H1 (cell line): ENCODE data around the gene CMSS1. TPM values are rescaled to one million over a fixed set of nuclear protein-coding genes. Genes with fewer than 3 reads are reported as not detected.

Experiments
- CTCF ChIA-PET: fragments of 300-600 bp; sonication (Branson Sonifier 250); formaldehyde crosslinking; loops from one replicate; lab custom pipeline; 2021; ENCODE audit not compliant: partially characterized antibody; lab: Charles Lee
- POLR2A ChIA-PET: fragments of 300-600 bp; sonication (Branson Sonifier 250); formaldehyde crosslinking; loops from one replicate; lab custom pipeline; 2021; ENCODE audit warnings: inconsistent platforms; ENCODE audit not compliant: partially characterized antibody; lab: Charles Lee
- DNase-seq, 2 experiments: peaks; one replicate each; pipeline versions ENCODE4 v3.0.0 to v3.0.0-alpha.2; 2010 to 2022; ENCODE audit warnings: low spot score in 2 of 2, low read depth in 1 of 2, mixed read lengths in 1 of 2
- FAIRE-seq: peaks from 2 replicates; lab custom pipeline; 2011; peaks lifted over from hg19 to GRCh38; lab: Jason Lieb, UNC
- H2AFZ ChIP-seq: 2 replicates; pipeline ENCODE4 v1.8.1; 2012; ENCODE audit warnings: low read length, inconsistent platforms
- H2AK5ac ChIP-seq: 2 replicates; pipeline ENCODE4 v1.6.1; 2013; ENCODE audit warnings: low read depth, low read length
- H2BK120ac ChIP-seq: replicated peaks from 2 replicates; pipeline ENCODE3; 2013; ENCODE audit warnings: low read depth, low read length, inconsistent platforms
- H2BK12ac ChIP-seq: 2 replicates; pipeline ENCODE4 v1.6.1; 2013; ENCODE audit warnings: low read depth, low read length
- H2BK15ac ChIP-seq: 2 replicates; pipeline ENCODE4 v1.6.1; 2013; ENCODE audit warnings: low read length
- H2BK20ac ChIP-seq: 2 replicates; pipeline ENCODE4 v1.6.1; 2013; ENCODE audit warnings: low read length
- H2BK5ac ChIP-seq: 2 replicates; pipeline ENCODE4 v1.6.1; 2013; ENCODE audit warnings: low read depth, low read length
- H3K14ac ChIP-seq: 2 replicates; pipeline ENCODE4 v1.6.1; 2013; ENCODE audit warnings: inconsistent platforms; ENCODE audit not compliant: insufficient read length
- H3K18ac ChIP-seq: 2 replicates; pipeline ENCODE4 v1.6.1; 2013; ENCODE audit warnings: low read length; ENCODE audit errors: extremely low read depth
- H3K23ac ChIP-seq: 2 replicates; pipeline ENCODE4 v1.6.1; 2013; ENCODE audit warnings: inconsistent platforms; ENCODE audit not compliant: insufficient read length
- H3K23me2 ChIP-seq: 2 replicates; pipeline ENCODE4 v1.6.1; 2013; ENCODE audit warnings: low read depth, low read length
- H3K27ac ChIP-seq: 2 replicates; pipeline ENCODE4 v1.6.1; 2011; ENCODE audit warnings: low read depth, low read length, inconsistent platforms
- H3K27me3 ChIP-seq, 4 experiments: replicated peaks in 1 of 4; 1 replicate in 1 of 4; 2 replicates in 3 of 4; pipeline versions ENCODE4 v1.6.1 to v1.8.1; 2011 to 2013; ENCODE audit warnings: low read length in 3 of 4, mild to moderate bottlenecking in 3 of 4, inconsistent platforms in 2 of 4, mixed read lengths in 2 of 4, moderate library complexity in 1 of 4; ENCODE audit not compliant: control insufficient read depth in 3 of 4, insufficient read depth in 3 of 4; ENCODE audit errors: extremely low read depth in 1 of 4
- H3K36me3 ChIP-seq, 4 experiments: 2 replicates each; pipeline versions ENCODE4 v1.6.1 to v1.8.1; 2011 to 2013; ENCODE audit warnings: mild to moderate bottlenecking in 4 of 4, low read length in 3 of 4, moderate library complexity in 2 of 4, control low read depth in 1 of 4, inconsistent platforms in 1 of 4; ENCODE audit not compliant: insufficient read depth in 4 of 4, control insufficient read depth in 2 of 4
- H3K4ac ChIP-seq: replicated peaks from 2 replicates; pipeline ENCODE3; 2013; ENCODE audit warnings: low read length, low read depth, mixed read lengths, inconsistent platforms; ENCODE audit not compliant: insufficient read length
- H3K4me1 ChIP-seq, 4 experiments: replicated peaks in 1 of 4; 1 replicate in 1 of 4; 2 replicates in 3 of 4; pipeline versions ENCODE4 v1.6.1 to v1.8.1; 2011 to 2013; ENCODE audit warnings: low read length in 3 of 4, inconsistent platforms in 2 of 4, mixed read lengths in 1 of 4; ENCODE audit not compliant: insufficient read depth in 4 of 4, control insufficient read depth in 3 of 4
- H3K4me2 ChIP-seq, 2 experiments: 2 replicates each; pipeline versions ENCODE4 v1.6.1 to v1.8.1; 2011 to 2013; ENCODE audit warnings: low read depth in 2 of 2, low read length in 2 of 2, control low read depth in 1 of 2, inconsistent platforms in 1 of 2, mild to moderate bottlenecking in 1 of 2; ENCODE audit not compliant: insufficient read depth in 1 of 2
- H3K4me3 ChIP-seq, 4 experiments: fragments of 200-600, 300-600 bp in 1 of 4; sonication (generic), shearing (Covaris generic), sonication (Bioruptor Twin) in 1 of 4; 2 replicates each; pipeline versions ENCODE4 v1.5.1 to v1.8.1; 2011 to 2016; ENCODE audit warnings: low read length in 4 of 4, low read depth in 3 of 4, control low read depth in 2 of 4, inconsistent platforms in 2 of 4, mild to moderate bottlenecking in 2 of 4, mixed read lengths in 1 of 4, moderate library complexity in 1 of 4; ENCODE audit not compliant: insufficient read depth in 2 of 4; ENCODE audit errors: extremely low read depth in 1 of 4
- H3K56ac ChIP-seq: replicated peaks from 2 replicates; pipeline ENCODE3; 2013; ENCODE audit warnings: low read depth, mild to moderate bottlenecking, mixed read lengths, low read length, inconsistent platforms; ENCODE audit not compliant: insufficient read length
- H3K79me1 ChIP-seq: 2 replicates; pipeline ENCODE4 v1.6.1; 2013; ENCODE audit warnings: low read depth, low read length, control low read depth
- H3K79me2 ChIP-seq, 2 experiments: 2 replicates each; pipeline versions ENCODE4 v1.6.1 to v1.8.1; 2012 to 2013; ENCODE audit warnings: low read length in 2 of 2, mild to moderate bottlenecking in 2 of 2, inconsistent platforms in 1 of 2; ENCODE audit not compliant: insufficient read depth in 2 of 2, control insufficient read depth in 1 of 2
- H3K9ac ChIP-seq, 4 experiments: replicated peaks in 1 of 4; 1 replicate in 1 of 4; 2 replicates in 3 of 4; pipeline versions ENCODE4 v1.6.1 to v1.8.1; 2011 to 2013; ENCODE audit warnings: low read depth in 3 of 4, low read length in 3 of 4, control low read depth in 2 of 4, mild to moderate bottlenecking in 2 of 4, moderate library complexity in 2 of 4, inconsistent platforms in 1 of 4; ENCODE audit errors: extremely low read depth in 1 of 4
- H3K9me3 ChIP-seq, 2 experiments: 2 replicates each; pipeline versions ENCODE4 v1.6.1 to v1.8.1; 2012 to 2013; ENCODE audit warnings: mild to moderate bottlenecking in 2 of 2, moderate library complexity in 2 of 2, control low read depth in 1 of 2, inconsistent platforms in 1 of 2, low read depth in 1 of 2, low read length in 1 of 2, mixed read lengths in 1 of 2; ENCODE audit not compliant: insufficient read depth in 2 of 2
- H4K20me1 ChIP-seq, 2 experiments: replicated peaks in 1 of 2; 2 replicates each; pipeline versions ENCODE3 to v1.8.1; 2011 to 2013; ENCODE audit warnings: inconsistent platforms in 2 of 2, low read length in 2 of 2, mild to moderate bottlenecking in 1 of 2; ENCODE audit not compliant: insufficient read depth in 2 of 2, control insufficient read depth in 1 of 2
- H4K5ac ChIP-seq: 2 replicates; pipeline ENCODE4 v1.6.1; 2013; ENCODE audit warnings: low read length, low read depth, mixed read lengths, inconsistent platforms; ENCODE audit not compliant: insufficient read length
- H4K8ac ChIP-seq: 2 replicates; pipeline ENCODE4 v1.8.0; 2013; ENCODE audit warnings: mild to moderate bottlenecking, moderate library complexity, low read length, inconsistent platforms; ENCODE audit not compliant: insufficient read depth; ENCODE audit errors: extremely low read depth
- H4K91ac ChIP-seq: replicated peaks from 2 replicates; pipeline ENCODE3; 2013; ENCODE audit warnings: low read length, mixed read lengths, inconsistent platforms; ENCODE audit not compliant: insufficient read length
- BCL11A ChIP-seq, 2 experiments: IDR thresholded peaks; one replicate each; pipeline ENCODE4 v1.6.1; 2011; ENCODE audit warnings: low read depth in 2 of 2, low read length in 2 of 2, mild to moderate bottlenecking in 2 of 2
- CBX5 ChIP-seq: fragments of 300-800, 300-1000 bp; sonication (generic); IDR thresholded peaks from 2 replicates; pipeline ENCODE4 v1.7.1; 2016; ENCODE audit warnings: antibody characterized with exemption, low read length, low read depth
- JUN ChIP-seq: IDR thresholded peaks from 2 replicates; pipeline ENCODE4 v1.6.1; 2011; ENCODE audit warnings: low read depth, mild to moderate bottlenecking, improper control_type of control experiment, low read length
- KDM1A ChIP-seq: fragments of 200-600, 300-600 bp; sonication (generic); IDR thresholded peaks from 2 replicates; pipeline ENCODE4 v1.7.1; 2016; ENCODE audit warnings: mild to moderate bottlenecking, low read length, borderline replicate concordance
- KDM4A ChIP-seq: IDR thresholded peaks from one replicate; pipeline ENCODE4 v1.7.1; 2012; ENCODE audit warnings: low read depth, mild to moderate bottlenecking, moderate library complexity, low read length, inconsistent platforms; ENCODE audit not compliant: severe bottlenecking
- NRF1 ChIP-seq: IDR thresholded peaks from 2 replicates; pipeline ENCODE4 v1.6.1; 2011; ENCODE audit warnings: mild to moderate bottlenecking, low read depth, low read length, improper control_type of control experiment
- RBBP5 ChIP-seq: IDR thresholded peaks from 2 replicates; pipeline ENCODE4 v1.7.1; 2012; ENCODE audit warnings: low read depth, mild to moderate bottlenecking, inconsistent platforms, low read length, moderate library complexity, borderline replicate concordance
- SP4 ChIP-seq: IDR thresholded peaks from 2 replicates; pipeline ENCODE4 v1.6.1; 2012; ENCODE audit warnings: low read length, inconsistent platforms
- polyA plus RNA-seq, 7 experiments: library from polyadenylated mRNA; depleted of rRNA in 3 of 7; stranded (reverse) in 5 of 7; unstranded in 2 of 7; fragments of >200 nt in 5 of 7; fragments of 200-250 nt in 2 of 7; gene quantifications; 1 replicate in 5 of 7; 2 replicates in 1 of 7; 4 replicates in 1 of 7; pipeline versions ENCODE4 v1.2.1 to v1.2.3, GENCODE V29; 2011 to 2013; ENCODE audit warnings: missing spikeins in 2 of 7, mixed read lengths in 2 of 7
- total RNA-seq: library from RNA; stranded (reverse); fragmentation: NEBNext Ultra II Directional; extraction: Animal tissue kit (Norgen Biotek cat#: 25700); gene quantifications from 2 replicates; pipeline ENCODE4 v1.2.1, GENCODE V29; 2021
- TF ChIP-seq, protein P1 (sequence below): IDR thresholded peaks from 2 replicates; pipeline ENCODE4 v1.6.1; 2011; ENCODE audit warnings: low read depth, mild to moderate bottlenecking, low read length; ENCODE audit not compliant: insufficient read depth
- TF ChIP-seq, protein P2 (sequence below): IDR thresholded peaks from 2 replicates; pipeline ENCODE4 v1.6.1; 2012; ENCODE audit warnings: low read length, inconsistent platforms

Gene CMSS1
- total and polyA plus RNA-seq, 2 of the 8 experiments (the other 6 are each of a cell fraction or from before 2014, with no cell fraction given): 15.2 to 75.1 TPM

DNA sequence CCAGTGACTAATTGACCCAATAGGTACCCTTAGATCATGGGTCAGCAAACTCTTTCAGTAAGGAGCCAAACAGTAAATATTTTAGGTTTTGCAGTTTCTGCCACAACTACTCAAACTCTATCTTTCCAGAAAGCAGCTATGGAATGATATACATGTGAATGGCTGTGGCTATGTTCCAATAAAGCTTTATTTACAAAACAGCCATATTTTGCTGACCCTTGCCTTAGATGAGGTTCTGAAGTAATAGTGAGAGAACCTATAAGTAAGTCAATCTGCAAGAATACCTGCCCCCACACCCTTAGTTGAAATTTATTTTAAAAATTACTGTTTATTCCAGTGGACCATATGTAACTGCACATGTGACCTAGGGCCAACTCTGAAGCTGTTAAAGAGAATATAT, 134.0 kb downstream of the CMSS1 start:
- H2BK5ac ChIP-seq: no peak overlapping the region
- H2BK12ac ChIP-seq: no peak overlapping the region
- peaks cover 5% of the 10 kb centered on the region; the same call in 1 of the 2 replicates for H3K79me1 ChIP-seq
- peaks cover 0 to 4% (median 0%) of the 10 kb centered on the region in 4 experiments; a peak in 2 of 7 replicates for H3K4me1 ChIP-seq
- H3K4me3 ChIP-seq: no peak overlapping the region
- H3K9ac ChIP-seq: no peak overlapping the region
- no peak overlapping the region for H3K18ac ChIP-seq
- no peak overlapping the region for H3K27ac ChIP-seq
- no peaks in the 10 kb centered on the region for H3K23me2 ChIP-seq
- no peak overlapping the region for H2BK120ac ChIP-seq
- CTCF ChIA-PET: interaction anchor here (0.9 to 1.5 kb wide), 4 partner anchors 12 to 1355 kb away, joined by 3 to 5 read pairs (median 4); no protein-coding TSS in a partner anchor
- no peak overlapping the region for H2AK5ac ChIP-seq
- H3K9me3 ChIP-seq: no peaks in the 10 kb centered on the region
- H4K91ac ChIP-seq: no peak overlapping the region
- no peak overlapping the region for H3K4me2 ChIP-seq
- H3K27me3 ChIP-seq: no peaks in the 10 kb centered on the region
- FAIRE-seq: no peak
- POLR2A ChIA-PET: no interaction called here
- H3K79me2 ChIP-seq: no peaks in the 10 kb centered on the region; a peak in 1 of 4 replicates
- H3K56ac ChIP-seq: no peak overlapping the region
- H3K23ac ChIP-seq: no peak overlapping the region
- H2BK15ac ChIP-seq: no peak overlapping the region
- no peak for TF ChIP-seq KDM4A
- TF ChIP-seq SP4: no peak
- no peak for TF ChIP-seq NRF1
- no peak for TF ChIP-seq RBBP5
- TF ChIP-seq KDM1A: no peak
- no peak for TF ChIP-seq JUN
- TF ChIP-seq, protein P1, sequence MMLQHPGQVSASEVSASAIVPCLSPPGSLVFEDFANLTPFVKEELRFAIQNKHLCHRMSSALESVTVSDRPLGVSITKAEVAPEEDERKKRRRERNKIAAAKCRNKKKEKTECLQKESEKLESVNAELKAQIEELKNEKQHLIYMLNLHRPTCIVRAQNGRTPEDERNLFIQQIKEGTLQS: no peak
- TF ChIP-seq CBX5: no peak
- TF ChIP-seq, protein P2, sequence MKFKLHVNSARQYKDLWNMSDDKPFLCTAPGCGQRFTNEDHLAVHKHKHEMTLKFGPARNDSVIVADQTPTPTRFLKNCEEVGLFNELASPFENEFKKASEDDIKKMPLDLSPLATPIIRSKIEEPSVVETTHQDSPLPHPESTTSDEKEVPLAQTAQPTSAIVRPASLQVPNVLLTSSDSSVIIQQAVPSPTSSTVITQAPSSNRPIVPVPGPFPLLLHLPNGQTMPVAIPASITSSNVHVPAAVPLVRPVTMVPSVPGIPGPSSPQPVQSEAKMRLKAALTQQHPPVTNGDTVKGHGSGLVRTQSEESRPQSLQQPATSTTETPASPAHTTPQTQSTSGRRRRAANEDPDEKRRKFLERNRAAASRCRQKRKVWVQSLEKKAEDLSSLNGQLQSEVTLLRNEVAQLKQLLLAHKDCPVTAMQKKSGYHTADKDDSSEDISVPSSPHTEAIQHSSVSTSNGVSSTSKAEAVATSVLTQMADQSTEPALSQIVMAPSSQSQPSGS: no peak
- no peak for TF ChIP-seq BCL11A (IDR thresholded peaks at IDR 0.05; ENCODE audit: low read depth in 2 of 2, low read length in 2 of 2)
- H2BK20ac ChIP-seq: no peak overlapping the region
- H3K4ac ChIP-seq: no peak overlapping the region
- no peak for DNase-seq
- H3K14ac ChIP-seq: no peak overlapping the region
- no peak overlapping the region for H2AFZ ChIP-seq
- H4K20me1 ChIP-seq: no peaks in the 10 kb centered on the region
- no peaks in the 10 kb centered on the region for H3K36me3 ChIP-seq
- H4K5ac ChIP-seq: no peak overlapping the region
- H4K8ac ChIP-seq: no peak overlapping the region
